ENCODE data around the gene KRTAP1-5.
"Not testable (repeated sequence)": the region's sequence is repeated elsewhere in the genome, so short reads cannot be mapped to it uniquely, and the experiment has no call there.

KRTAP1-5 gene

DNA sequence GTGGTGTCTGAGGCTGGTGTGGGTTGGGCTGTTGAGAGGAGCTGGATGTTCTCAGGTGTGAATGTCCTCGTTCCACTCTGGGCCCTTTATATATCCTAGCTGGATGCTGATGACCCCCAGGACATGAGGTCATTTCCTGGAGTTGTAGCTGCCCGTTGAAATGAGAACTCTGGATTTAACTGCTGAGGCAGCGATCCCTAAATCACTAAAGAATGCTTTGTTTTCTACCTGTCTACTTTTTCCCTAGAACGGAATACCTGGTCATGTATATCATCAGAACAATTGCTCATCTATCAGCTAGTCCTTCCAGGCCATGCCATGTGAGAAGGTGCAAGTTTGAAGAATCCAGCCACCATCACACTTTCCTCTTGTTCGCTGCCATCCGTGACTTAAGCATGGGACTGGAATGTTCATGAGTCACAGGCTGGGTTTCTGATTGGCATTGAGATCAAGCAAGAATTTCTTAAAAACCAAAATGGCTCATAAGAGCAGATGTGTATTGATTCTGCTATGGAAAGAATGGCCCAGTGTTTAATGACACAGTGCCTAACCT, 33.1 kb upstream of the KRTAP1-5 start, which contains the start of gene KRTAP2-3:
Gene KRTAP2-3 (minus strand): TSS at position 63 of the 553 bp plus-strand sequence. CDS start 64 bp downstream, outside the sequence.
- ChIA-PET POLR2A (no interaction called here), CTCF (no interaction called here)
- no peak for TF ChIP-seq L3MBTL2 (conservative IDR thresholded peaks at IDR 0.05)
- no peak for TF ChIP-seq FOXM1 (IDR thresholded peaks at IDR 0.05; ENCODE audit: borderline replicate concordance)
- TF ChIP-seq ARNT (IDR thresholded peaks at IDR 0.05), result no peak
- TF ChIP-seq, protein P1, sequence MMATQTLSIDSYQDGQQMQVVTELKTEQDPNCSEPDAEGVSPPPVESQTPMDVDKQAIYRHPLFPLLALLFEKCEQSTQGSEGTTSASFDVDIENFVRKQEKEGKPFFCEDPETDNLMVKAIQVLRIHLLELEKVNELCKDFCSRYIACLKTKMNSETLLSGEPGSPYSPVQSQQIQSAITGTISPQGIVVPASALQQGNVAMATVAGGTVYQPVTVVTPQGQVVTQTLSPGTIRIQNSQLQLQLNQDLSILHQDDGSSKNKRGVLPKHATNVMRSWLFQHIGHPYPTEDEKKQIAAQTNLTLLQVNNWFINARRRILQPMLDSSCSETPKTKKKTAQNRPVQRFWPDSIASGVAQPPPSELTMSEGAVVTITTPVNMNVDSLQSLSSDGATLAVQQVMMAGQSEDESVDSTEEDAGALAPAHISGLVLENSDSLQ (IDR thresholded peaks at IDR 0.05), result no peak
- no peak for TF ChIP-seq CTBP1 (IDR thresholded peaks at IDR 0.05; ENCODE audit: borderline replicate concordance)
- no peak for DNase-seq (ENCODE audit: extremely low spot score)

DNA sequence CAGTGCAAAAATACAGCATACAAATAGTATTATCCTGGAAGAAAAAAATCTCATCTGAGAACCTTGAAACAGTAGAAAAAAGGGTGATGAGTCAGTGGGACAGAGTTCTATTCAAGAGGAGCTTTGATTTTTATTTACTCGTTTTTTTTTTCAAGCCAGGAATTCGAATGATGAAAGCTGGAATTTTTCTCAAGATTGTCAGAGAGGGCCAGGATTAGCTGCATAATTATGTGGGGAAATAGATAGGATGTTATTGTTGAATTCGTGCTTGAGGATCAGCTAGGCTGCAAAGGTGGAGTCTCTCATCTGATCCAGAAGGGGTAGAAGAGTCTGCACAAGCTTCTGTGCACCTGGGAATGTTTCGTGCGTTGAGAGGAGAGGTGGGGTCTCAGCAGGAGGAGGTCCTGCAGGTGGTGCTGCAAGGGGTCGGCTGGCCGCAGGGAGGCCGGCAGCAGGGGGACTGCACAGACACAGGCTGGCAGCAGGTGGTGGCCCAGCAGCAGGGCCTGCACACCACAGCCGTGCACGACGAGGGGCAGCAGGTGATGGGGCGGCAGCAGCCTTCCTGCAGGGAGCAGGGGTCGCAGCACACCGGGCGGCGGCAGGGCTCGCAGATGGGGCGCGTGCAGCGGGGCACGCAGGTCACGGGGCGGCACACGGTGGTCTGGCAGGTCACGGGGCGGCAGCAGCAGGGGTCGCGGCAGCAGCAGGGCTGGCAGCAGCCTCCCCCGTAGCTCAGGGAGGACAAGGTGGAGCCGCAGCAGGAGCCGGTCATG, 32.5 kb upstream of the KRTAP1-5 start:
- CTCF ChIA-PET; DNase-seq (ENCODE audit: extremely low spot score); POLR2A ChIA-PET: not testable (repeated sequence)

DNA sequence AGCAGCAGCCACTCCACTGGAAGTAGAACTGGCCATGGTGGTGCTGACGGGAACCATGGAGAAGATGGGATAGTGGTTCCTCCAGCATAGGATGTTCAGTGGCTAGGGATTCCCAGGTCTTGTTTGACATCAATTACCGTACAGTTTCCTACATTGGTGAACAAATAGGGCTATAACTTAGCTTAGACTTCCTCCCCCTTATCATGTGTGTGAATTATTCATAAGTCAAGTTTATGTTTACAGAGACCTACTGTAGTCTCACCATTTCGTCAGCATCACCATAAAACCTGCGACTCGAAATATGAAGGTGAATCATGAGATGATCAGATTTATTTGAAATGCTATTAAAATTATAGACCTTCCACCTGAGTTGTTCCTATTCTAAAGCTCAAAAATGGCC, 31.7 kb upstream of the KRTAP1-5 start:
- CTCF ChIA-PET, result no interaction called here
- TF ChIP-seq FOXA1 (IDR thresholded peaks at IDR 0.05) (no peak), BHLHE40 (IDR thresholded peaks at IDR 0.05; ENCODE audit: borderline replicate concordance) (no peak), L3MBTL2 (conservative IDR thresholded peaks at IDR 0.05) (no peak), ARNT (IDR thresholded peaks at IDR 0.05) (no peak), CTBP1 (IDR thresholded peaks at IDR 0.05; ENCODE audit: borderline replicate concordance) (no peak), FOXM1 (IDR thresholded peaks at IDR 0.05; ENCODE audit: borderline replicate concordance) (no peak), SP1 (IDR thresholded peaks at IDR 0.05) (no peak), ZNF384 (IDR thresholded peaks at IDR 0.05) (no peak), TARDBP (IDR thresholded peaks at IDR 0.05) (no peak), HDGF (IDR thresholded peaks at IDR 0.05; ENCODE audit: borderline replicate concordance) (no peak), FOXK2 (IDR thresholded peaks at IDR 0.05) (no peak), ELF4 (IDR thresholded peaks at IDR 0.05) (no peak), NFRKB (IDR thresholded peaks at IDR 0.05) (no peak), LEF1 (IDR thresholded peaks at IDR 0.05; ENCODE audit: borderline replicate concordance) (no peak), SUZ12 (IDR thresholded peaks at IDR 0.05) (no peak)
- TF ChIP-seq, protein P1 (IDR thresholded peaks at IDR 0.05), result no peak
- POLR2A ChIA-PET, result no interaction called here

DNA sequence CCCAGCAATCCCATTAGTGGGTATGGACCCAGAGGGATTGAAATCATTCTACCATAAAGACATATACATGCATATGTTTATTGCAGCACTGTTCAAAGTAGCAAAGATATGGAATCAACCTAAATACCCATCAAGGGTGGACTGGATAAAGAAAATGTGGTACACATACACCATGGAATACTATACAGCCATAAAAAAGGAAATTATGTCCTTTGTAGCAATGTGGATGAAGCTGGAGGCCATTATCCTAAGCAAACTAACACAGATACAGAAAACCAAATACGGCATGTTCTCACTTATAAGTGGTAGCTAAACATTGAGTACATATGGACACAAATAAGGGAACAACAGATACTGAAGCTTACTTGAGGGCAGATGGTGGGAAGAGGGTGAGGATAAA, 30.5 kb upstream of the KRTAP1-5 start:
- no peak for DNase-seq (ENCODE audit: extremely low spot score)
- ChIA-PET CTCF (no interaction called here), POLR2A (no interaction called here)
- TF ChIP-seq FOXM1 (IDR thresholded peaks at IDR 0.05; ENCODE audit: borderline replicate concordance) (no peak), HDGF (IDR thresholded peaks at IDR 0.05; ENCODE audit: borderline replicate concordance) (no peak), ZNF384 (IDR thresholded peaks at IDR 0.05) (no peak), NFRKB (IDR thresholded peaks at IDR 0.05) (no peak), ARNT (IDR thresholded peaks at IDR 0.05) (no peak), L3MBTL2 (conservative IDR thresholded peaks at IDR 0.05) (no peak), BHLHE40 (IDR thresholded peaks at IDR 0.05; ENCODE audit: borderline replicate concordance) (no peak), SUZ12 (IDR thresholded peaks at IDR 0.05) (no peak), FOXA1 (IDR thresholded peaks at IDR 0.05) (no peak), TARDBP (IDR thresholded peaks at IDR 0.05) (no peak), ELF4 (IDR thresholded peaks at IDR 0.05) (no peak), SP1 (IDR thresholded peaks at IDR 0.05) (no peak)
- TF ChIP-seq, protein P1 (IDR thresholded peaks at IDR 0.05), result no peak

More for the DNA sequence above, 31.7 kb upstream of the KRTAP1-5 start:
- no peak for DNase-seq (ENCODE audit: extremely low spot score)

DNA sequence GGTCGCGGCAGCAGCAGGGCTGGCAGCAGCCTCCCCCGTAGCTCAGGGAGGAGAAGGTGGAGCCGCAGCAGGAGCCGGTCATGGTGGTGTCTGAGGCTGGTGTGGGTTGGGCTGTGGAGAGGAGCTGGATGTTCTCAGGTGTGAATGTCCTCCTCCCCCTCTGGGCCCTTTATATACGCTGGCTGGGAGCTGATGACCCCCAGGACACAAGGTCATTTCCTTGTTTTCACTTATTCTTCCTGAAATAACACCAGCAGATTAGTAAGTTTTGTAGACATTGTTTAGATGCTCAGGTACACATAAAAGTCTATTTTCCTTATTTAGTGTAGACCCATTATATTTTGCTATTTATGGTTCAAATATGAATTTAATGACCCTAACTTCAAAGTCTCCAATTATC, 28.1 kb upstream of the KRTAP1-5 start, which contains the start of gene KRTAP2-2:
Gene KRTAP2-2 (minus strand): TSS at position 101 of the 400 bp plus-strand sequence. CDS start 19 bp downstream, at position 82.
- POLR2A ChIA-PET; DNase-seq (ENCODE audit: extremely low spot score); CTCF ChIA-PET: not testable (repeated sequence)

DNA sequence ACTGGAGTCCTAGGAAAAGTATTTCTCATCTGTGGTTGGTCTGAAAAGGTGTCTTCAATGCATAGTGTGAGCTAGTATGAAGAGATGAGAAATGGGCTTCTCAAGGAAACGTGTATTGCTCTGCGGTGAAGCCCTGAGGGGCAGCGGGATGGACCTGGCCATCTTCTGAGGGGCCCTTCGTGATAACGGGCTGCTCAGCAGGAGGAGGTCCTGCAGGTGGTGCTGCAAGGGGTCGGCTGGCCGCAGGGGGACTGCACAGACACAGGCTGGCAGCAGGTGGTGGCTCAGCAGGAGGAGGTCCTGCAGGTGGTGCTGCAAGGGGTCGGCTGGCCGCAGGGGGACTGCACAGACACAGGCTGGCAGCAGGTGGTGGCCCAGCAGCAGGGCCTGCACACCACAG, 27.5 kb upstream of the KRTAP1-5 start:
- CTCF ChIA-PET; DNase-seq (ENCODE audit: extremely low spot score); POLR2A ChIA-PET: not testable (repeated sequence)

DNA sequence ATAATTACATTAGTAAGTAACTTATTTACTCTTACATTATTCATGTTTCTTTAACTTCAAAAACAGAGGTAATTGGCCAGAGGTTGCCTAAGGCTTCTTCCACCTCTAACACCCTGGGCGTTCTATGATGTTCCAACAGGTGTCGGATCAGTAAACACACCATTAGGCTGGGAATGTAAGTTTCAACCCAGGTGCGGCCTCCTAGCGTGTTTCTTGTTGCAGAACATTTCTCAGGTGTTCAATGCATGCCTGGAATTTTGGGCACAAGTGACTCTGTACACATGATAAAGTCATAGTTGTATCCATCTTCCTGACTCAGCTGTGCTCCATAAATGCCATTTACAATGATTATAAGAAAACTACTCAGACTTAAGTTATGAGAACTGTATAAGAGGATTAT, 27.0 kb upstream of the KRTAP1-5 start:
- POLR2A ChIA-PET, result no interaction called here
- no peak for DNase-seq (ENCODE audit: extremely low spot score)
- TF ChIP-seq ELF4 (IDR thresholded peaks at IDR 0.05), result no peak
- TF ChIP-seq SP1 (IDR thresholded peaks at IDR 0.05), result no peak
- TF ChIP-seq ARNT (IDR thresholded peaks at IDR 0.05), result no peak
- TF ChIP-seq BHLHE40 (IDR thresholded peaks at IDR 0.05; ENCODE audit: borderline replicate concordance), result no peak
- TF ChIP-seq FOXK2 (IDR thresholded peaks at IDR 0.05), result no peak
- no peak for TF ChIP-seq SUZ12 (IDR thresholded peaks at IDR 0.05)
- TF ChIP-seq, protein P1 (IDR thresholded peaks at IDR 0.05), result no peak
- no peak for TF ChIP-seq TARDBP (IDR thresholded peaks at IDR 0.05)
- no peak for TF ChIP-seq HDGF (IDR thresholded peaks at IDR 0.05; ENCODE audit: borderline replicate concordance)
- TF ChIP-seq FOXM1 (IDR thresholded peaks at IDR 0.05; ENCODE audit: borderline replicate concordance), result no peak
- no peak for TF ChIP-seq LEF1 (IDR thresholded peaks at IDR 0.05; ENCODE audit: borderline replicate concordance)
- TF ChIP-seq L3MBTL2 (conservative IDR thresholded peaks at IDR 0.05), result no peak
- no peak for TF ChIP-seq FOXA1 (IDR thresholded peaks at IDR 0.05)
- TF ChIP-seq CTBP1 (IDR thresholded peaks at IDR 0.05; ENCODE audit: borderline replicate concordance), result no peak
- no peak for TF ChIP-seq NFRKB (IDR thresholded peaks at IDR 0.05)
- no peak for TF ChIP-seq ZNF384 (IDR thresholded peaks at IDR 0.05)
- CTCF ChIA-PET, result no interaction called here

All from HEK293T (cell line).